HK-2 (cell line): ENCODE measurements around the gene ERCC8.
"Not testable (repeated sequence)": the region's sequence is repeated elsewhere in the genome, so short reads cannot be mapped to it uniquely, and the experiment has no call there.

Experiments used
- DNase-seq: peaks from one replicate; pipeline ENCODE4 v3.0.0-alpha.2; 2018; ENCODE audit not compliant: unreplicated experiment

The ERCC8 gene, protein sequence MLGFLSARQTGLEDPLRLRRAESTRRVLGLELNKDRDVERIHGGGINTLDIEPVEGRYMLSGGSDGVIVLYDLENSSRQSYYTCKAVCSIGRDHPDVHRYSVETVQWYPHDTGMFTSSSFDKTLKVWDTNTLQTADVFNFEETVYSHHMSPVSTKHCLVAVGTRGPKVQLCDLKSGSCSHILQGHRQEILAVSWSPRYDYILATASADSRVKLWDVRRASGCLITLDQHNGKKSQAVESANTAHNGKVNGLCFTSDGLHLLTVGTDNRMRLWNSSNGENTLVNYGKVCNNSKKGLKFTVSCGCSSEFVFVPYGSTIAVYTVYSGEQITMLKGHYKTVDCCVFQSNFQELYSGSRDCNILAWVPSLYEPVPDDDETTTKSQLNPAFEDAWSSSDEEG

DNA sequence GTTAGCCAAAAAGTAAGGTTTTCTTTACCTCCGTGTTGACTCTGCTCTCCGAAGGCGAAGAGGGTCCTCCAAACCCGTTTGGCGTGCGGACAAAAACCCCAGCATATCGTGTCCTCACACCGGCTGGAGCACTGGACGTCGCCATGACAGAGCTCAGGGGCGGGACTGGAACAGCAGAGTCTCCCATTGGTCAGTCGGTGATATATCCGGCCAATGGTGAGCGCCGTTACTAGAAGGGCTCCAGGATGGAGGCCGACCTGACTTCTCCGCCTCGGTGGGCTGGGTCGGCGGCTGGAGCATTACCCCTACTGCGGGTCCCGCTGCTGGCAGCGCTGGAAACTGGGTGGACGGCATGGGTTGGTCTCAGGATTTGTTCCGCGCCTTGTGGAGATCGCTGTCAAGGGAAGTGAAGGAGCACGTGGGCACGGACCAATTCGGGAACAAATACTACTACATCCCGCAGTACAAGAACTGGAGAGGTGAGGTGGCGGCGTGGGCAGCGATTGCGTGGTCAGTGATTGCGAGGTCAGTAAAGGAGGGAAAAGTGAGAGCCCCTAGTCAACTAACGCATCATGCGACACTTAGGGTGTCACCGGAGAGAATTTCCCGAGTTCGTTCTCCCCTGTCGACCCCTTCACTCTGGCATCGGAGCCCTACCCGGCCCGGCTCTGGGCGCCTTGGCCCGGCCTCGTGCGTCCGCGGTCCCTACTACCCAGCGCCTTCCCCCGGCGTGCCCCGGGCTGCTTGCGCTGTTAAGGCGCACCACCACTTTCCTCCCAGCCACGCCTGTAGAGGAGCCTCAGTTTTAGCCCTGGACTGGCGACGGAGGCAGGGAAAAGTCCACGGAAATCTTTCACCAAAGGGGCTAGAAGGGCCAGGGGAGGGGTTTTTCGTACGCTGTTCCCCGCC is at the start of gene ERCC8, which contains the start of gene NDUFAF2:
ERCC8 (minus strand) TSS at position 167 of the 909 bp plus-strand sequence; CDS start at position 105, 62 bp downstream.
NDUFAF2 (plus strand) TSS at position 302 of the 909 bp plus-strand sequence; CDS start at position 353, 51 bp downstream.
- peak; percentile 85 for DNase-seq

DNA sequence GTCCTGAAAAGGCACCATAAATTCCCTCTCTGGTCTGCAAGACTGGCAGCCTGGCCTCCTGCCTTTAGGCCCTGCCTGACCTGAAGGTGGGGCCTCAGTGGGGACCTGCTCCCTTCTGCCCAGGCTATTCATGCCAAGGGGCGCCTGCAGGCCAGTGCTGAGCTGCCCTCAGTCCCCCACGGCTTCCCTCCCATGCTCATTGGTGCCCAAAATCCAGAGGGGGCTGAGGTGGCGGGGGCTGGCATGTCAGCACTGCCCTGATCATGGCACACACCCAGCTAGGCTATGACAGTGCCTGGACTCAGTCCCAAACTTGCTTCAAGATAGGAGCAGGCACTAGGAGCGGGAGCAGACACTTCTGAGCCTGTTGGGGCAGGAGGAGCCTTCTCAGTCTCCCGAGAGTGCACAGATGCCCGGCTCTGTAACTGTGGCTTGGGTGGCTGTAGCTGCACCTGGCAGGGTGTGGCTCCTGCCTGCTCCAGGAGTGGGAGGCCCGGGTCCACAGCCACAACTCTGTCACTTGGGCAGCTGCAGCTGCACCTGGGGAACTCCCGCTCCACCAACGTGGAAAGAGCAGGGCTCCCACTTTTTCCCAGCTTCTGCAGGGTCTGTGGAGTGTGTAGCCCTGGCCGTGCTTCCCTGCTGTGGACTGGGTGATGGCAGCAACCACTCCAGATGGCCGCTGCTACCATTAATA is 49.2 kb upstream of the ERCC8 start:
- DNase-seq = no peak

DNA sequence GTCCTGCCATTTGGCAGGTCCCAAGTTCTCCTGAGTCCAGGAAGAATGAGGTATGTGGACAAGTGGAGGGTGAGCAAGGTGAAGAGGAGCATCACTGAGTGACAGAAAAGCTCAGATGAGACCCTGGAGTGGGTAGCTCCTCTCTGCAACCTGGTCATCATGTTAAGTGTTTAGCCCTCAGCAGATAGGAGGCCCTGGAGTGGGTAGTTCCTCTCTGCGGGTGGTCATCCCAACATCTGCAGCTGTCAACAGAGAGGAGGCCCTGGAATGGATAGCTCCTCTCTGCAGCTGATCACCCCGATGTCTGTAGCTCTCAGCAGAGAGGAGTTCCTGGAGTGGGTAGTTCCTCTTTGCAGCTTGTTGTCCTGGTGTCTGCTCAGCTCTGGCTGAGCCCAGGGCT is 48.6 kb upstream of the ERCC8 start:
- no peak for DNase-seq

DNA sequence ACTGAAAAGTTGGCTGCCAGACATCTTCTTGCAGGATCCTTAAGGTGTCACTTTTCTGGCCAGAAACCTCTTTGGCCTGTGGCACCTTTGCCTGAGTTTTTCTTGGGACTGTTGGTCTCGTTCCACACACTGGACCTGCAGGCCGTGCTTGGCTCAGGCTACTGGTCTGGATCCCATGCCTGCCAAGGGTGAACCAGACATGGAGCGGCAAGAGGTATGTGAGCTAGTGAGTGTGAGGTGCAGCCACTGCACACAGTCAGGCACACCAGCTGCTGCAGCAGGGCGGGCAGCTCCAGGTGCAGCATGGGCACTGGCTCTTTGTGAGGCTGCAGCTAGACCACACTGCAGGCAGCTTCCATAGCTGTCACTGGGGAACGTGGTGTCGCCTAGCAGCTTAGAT is 48.0 kb upstream of the ERCC8 start:
- DNase-seq = no peak

DNA sequence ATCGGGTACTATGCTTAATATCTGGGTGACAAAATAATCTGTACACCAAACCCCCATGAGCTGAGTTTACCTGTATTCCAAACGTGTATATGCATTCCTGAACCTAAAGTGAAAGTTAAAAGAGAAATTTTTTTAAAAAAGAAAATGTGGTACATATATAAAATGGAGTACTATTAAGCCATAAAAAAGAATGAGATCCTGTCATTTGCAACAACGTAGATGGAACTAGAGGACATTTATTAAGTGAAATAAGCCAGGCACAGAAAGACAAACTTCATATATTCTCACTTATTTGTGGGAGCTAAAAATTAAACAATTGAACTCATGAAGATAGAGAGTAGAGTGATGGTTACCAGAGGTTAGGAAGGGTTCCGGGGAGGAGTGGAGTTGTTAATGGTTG is 44.9 kb upstream of the ERCC8 start:
- DNase-seq = no peak

DNA sequence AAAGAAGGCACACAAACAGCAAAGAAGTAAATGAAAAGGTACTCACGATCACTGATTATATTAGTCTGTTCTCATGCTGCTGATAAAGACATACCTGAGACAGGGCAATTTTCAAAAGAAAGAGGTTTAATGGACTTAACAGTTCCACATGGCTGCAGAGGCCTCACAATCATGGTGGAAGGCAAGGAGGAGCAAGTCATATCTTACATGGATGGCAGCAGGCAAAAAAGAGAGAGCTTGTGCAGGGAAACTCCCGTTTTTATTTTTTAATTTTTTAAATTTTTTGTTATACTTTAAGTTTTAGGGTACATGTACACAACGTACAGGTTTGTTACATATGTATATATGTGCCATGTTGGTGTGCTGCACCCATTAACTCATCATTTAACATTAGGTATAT is 37.3 kb upstream of the ERCC8 start:
- not testable (repeated sequence) for DNase-seq

DNA sequence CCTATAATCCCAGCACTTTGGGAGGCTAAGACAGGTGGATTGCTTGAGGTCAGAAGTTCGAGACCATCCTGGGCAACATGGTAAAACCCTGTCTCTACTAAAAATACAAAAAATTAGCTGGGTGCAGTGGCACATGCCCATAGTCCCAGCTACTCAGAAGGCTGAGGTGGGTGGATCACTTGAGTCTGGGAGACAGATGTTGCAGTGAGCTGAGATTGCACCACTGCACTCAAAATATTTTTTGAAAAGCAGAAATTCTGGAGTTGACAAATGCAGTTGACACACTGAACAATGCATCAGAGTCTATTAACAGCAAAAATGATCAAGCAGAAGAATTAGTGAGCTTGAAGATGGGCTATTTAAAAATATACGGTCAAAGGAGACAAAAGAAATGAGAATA is 35.6 kb upstream of the ERCC8 start:
- DNase-seq = no peak

DNA sequence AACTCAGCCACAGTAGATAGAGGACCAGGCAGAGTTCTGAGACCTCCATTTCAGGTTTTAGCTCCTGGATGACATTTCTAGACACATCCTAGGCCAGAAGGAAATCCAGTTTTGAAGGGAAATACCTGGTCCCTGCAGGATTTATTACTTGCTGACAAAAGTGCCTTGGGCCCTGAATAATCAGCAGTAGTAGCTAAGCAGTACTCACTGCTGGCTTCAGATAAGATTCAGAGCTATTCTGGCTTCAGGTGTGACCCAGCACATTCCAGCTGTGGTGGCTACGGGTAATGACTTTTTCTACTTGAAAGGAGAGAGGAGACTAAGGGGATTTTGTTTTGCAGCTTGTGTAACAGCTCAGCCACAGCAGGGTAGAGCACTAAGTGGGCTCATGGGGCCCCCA is 34.1 kb upstream of the ERCC8 start:
- no peak for DNase-seq

DNA sequence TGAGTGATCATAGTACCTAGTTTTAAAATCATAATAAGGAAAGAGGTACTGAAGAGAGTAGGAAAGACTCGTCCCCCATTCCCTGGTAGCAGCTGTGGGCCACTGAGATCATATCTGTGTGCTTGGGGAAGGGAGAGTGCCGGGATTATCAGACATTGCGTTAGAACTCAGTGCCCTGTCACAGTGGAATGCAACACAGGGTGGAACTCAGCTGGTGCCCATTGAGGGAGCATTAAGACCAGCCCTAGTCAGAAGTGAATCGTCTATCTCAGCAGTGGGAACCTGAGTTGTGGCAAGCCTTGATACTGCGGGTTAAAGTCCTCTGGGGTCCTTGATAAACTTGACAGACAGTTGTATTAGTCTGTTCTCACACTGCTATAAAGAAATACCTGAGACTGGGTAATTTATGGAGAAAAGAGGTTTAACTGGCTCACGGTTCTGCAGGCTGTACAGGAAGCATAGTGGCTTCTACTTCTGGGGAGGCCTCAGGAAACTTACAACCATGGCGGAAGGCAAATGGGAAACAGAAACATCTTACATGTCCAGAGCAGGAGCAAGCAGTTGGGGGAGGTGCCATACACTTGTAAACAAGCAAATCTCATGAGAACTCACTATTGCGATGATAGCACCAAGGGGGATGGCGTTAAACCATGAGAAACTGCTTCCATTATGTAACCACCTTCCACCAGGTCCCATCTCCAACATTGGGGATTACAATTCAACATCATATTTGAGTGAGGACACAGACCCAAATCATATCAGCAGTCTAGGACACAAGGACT is 33.3 kb upstream of the ERCC8 start:
- no peak for DNase-seq

DNA sequence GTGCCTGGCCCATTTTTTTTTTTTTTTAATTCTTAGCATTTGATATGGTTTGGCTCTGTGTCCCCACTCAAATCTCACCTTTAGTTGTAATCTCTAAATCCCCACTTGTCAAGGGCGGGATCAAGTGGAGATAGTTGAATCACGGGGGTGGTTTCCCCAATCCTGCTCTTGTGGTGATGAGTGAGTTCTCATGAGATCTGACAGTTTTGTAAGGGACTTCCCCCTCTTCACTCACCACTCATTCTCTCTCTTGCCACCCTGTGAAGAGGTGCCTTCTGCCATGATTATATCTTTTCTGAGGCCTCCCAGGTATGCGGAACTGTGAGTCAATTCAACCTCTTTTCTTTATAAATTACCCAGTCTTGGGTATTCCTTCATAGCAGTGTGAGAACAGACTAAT is 27.4 kb upstream of the ERCC8 start:
- DNase-seq = peak; percentile 11

DNA sequence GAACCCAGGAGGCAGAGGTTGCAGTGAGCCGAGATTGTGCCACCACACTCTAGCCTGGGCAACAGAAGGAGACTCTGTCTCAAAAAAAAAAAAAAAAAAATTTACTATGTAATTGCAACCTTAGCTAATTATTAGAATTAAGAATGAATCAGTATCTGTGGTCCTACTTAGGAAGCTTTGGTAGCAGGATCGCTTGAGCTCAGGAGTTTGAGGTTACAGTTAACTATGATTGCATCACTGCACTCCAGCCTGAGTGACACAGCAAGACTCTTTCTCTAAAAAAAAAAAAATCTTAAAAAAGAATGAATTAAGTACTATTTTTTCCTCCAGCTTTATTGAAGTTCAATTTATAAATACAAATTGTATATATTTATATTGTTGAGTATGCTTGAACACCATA is 16.8 kb upstream of the ERCC8 start:
- DNase-seq = peak; percentile 7

DNA sequence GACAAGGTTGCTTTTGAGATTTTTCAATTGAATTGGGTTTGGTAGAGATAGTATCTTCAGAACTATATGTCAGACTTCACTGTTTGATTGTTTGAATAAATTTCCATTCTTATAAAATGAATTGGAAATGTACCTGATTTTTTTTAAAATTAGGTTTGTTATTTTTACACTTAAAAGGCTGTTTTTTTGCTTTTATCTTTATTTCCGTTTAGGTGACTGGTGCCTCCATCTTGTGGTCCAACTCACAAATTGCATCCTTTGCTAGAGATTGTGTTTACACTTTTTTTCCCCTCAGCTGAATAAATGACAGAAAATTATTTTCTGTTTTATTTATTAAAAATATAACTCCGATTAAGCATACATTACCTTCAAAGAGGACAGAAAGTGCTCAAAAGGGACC is 15.7 kb upstream of the ERCC8 start:
- no peak for DNase-seq

DNA sequence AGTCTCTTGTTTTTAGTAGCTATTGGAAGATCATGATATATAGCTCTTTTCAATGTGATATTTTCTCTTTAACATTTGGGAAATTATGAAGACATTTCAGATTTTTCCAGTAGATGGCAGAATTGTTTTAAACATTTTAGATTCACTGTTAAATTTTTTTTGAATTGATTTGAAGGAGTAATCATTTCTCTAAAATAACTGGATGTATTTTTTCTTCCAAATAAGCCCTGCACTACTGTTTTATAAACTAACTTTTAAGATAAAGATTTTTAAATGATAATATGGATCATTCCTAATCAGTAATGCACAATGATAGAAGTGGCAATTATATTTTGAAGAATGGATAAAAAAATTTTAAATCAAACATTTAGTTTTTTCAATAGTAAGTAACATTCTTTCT is 14.3 kb upstream of the ERCC8 start:
- DNase-seq = no peak

DNA sequence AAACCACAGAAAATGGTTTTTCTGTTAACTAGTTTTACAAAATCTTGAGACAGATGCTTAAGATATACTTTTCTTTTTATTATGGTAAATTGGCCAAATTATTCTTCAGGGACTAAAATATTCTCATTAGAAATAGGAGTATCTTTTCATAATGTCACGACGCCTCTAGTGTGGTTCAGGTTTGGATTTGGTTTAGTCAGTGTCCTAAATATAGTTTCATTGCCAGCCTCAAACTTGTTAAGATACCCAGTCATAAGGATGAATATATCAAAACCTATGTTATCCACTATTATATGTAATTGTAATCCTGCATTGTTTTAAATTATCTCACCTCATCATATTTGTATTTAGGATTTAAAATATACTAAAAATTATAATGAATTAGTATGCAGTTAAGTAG is 13.8 kb upstream of the ERCC8 start:
- DNase-seq = no peak

DNA sequence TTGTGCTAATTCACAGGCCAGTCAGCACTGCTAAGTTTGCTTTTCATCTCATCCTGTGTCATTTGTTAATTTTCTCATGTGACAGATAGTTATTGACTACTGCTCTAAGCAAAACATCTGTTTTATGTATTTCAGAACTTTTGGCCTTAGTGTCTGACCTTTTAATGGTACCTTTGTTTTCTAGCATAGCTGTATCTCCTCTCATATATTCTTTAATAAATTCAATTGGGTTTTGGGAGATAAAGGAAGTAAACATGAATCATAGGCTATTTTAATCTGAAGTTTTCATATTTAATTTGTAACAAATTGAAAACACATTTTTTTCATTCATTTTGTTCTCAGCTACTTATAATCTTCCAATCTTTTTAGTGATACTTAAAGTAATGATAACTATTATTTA is 13.2 kb upstream of the ERCC8 start:
- no peak for DNase-seq

DNA sequence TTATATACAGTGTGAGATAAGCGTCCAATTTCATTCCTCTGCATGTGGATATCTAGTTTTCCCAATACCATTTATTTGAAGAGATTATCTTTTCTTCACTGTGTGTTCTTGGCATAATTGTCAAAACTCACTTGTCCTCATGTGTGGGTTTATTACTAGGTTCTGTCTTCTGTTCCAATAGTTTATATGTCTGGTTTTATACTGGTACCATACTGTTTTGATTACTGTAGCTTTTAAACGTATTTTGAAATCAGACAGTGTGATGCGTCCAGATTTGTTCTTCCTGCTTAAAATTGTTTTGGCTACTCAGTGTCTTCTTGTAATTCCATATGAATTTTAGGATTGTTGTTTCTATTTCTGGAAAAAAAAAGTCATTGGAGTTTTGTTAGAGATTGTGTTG is 10.4 kb upstream of the ERCC8 start:
- no peak for DNase-seq

DNA sequence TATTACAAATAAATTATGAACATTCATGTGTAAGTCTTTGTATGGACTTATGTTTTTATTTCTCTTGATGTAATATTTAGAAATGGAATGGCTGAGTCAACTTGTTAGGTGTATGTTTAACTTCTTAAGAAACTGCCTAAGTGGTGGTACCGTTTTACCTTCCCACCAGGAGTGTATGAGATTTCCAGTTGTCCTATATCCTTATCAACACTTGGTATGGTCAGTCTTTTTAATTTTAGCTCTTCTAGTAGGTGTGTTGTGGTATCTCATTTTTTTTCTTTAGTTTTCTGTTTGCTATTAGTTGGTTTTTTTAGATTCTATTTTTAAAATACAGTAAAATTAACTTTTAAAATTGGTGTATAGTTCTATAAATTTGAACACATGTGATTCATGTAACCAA is 3.9 kb upstream of the ERCC8 start:
- DNase-seq = no peak

DNA sequence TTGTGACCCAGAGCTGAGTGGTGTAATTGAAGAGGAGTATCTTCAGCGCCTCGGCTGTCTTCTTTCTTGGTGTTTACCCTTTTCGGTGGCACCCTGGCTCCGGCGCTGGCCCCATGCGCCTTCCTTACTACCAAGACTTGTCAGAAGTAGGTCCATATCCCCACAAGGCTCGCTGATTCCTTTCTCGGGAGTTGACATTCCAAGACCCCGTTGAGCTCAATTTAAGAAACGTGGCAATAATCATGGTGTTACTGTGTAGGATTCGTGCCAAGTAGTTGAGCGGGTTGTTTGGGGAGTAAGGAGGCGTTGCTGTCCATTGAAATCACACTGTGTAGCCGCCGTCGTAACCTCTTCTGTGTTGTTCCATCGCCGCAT is 930 bp upstream of the ERCC8 start:
- no peak for DNase-seq

DNA sequence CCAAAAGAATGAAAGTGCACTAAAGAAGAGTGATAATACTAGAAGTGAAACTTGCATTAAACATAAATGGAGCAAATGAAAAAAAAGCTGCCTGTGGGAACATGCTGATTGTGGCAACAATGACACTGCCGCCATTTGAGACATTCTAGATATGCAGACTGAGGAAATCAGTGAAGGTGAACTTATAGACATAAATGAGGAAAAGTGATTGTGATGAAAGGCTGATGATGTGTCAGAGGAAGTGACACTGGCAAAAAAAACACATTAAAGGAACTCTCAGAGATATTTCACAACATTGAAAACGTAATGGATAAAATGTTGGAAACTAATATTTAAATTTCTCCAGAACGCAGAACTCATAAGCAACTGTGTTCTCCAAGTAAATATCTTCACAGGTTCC is 1.2 kb downstream of the ERCC8 start:
- DNase-seq = no peak

DNA sequence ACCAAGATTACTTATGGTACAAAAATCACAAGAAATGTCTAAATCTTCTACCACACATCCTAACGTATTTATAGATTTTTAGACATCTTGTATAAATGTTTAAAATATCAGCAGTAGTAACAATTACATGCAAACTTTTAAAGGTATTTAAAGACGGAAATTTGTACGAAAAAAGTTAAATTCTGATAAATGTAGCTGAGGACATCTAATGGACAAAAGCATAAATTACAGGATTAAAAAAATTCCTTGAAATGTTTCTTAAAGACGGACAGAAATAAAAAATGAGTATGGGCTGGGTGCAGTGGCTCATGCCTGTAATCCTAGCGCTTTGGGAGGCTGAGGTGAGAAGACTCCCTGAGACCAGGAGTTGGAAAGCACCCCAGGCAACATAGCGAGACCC is 15.8 kb downstream of the ERCC8 start:
- DNase-seq = no peak

DNA sequence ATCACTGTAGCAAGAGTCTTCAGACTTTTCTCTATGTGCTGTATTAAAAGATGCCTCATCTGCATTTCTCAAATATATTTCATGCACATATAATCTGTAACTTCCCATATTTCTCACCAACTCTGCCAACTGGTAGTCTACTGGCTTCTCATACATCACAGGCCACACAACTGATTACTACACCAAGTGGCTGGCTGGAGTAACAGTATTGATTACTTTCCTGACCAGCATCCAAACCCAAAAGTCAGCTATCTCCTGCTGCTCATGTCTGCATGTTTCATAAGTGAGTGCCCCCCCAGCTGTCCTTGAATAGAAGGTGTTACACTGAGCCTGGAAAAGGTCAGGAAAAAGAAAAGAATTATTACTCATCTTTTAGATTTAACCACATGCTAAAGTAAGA is 17.4 kb downstream of the ERCC8 start:
- no peak for DNase-seq

DNA sequence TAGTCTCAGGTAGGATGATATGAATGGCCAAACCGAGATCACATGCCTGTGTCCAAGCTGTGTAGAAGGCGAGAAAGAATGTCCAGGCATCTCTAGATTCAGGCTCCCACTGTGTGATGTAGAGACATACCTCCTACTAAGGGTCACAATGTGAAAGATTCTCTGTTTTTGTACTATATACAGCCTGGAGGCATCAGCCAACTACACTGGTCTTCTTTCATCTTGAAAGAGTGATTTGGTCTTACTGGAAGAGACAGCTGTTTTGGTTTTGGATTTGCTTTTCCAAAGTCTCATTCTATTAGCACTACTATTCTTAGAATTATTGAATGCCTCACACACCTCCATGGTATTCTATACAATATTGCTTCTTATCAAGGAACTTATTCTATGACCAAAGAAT is 26.4 kb downstream of the ERCC8 start:
- DNase-seq = no peak
